Pancreas (tissue), 10 donors: ENCODE measurements around the gene COL4A6. TPM values are rescaled to one million over a fixed set of nuclear protein-coding genes. Genes with fewer than 3 reads are reported as not detected.

Source experiments
- ATAC-seq, 4 donors: fragments of 200-7000 bp; cut with Tn5 transposase; one replicate each; pipeline versions ENCODE4 v1.8.0 to v1.9.1; 2020; ENCODE audit warnings: mild to moderate bottlenecking in 4 of 4, moderate library complexity in 4 of 4
- DNase-seq, 6 donors: peaks; one replicate each; pipeline ENCODE4 v3.0.0-alpha.2; 2020
- FAIRE-seq: peaks from 2 replicates; lab custom pipeline; 2012; peaks lifted over from hg19 to GRCh38; lab: Jason Lieb, UNC
- H3K27ac ChIP-seq, 4 donors: fragments of 200-600 bp; sonication (generic); 1 replicate in 3 of 4; 2 replicates in 1 of 4; pipeline versions ENCODE4 v1.5.0 to v1.8.0; 2020
- H3K27me3 ChIP-seq, 4 donors: fragments of 200-600 bp; one replicate each; pipeline ENCODE4 v1.8.0; 2021
- H3K36me3 ChIP-seq, 3 donors: fragments of 200-600 bp; sonication (generic) in 1 of 3; one replicate each; pipeline versions ENCODE4 v1.5.0 to v1.8.0; 2020 to 2021
- H3K4me1 ChIP-seq, 3 donors: fragments of 200-600 bp; one replicate each; pipeline ENCODE4 v1.8.0; 2021
- H3K4me3 ChIP-seq, 4 donors: fragments of 200-600 bp; sonication (generic) in 2 of 4; one replicate each; pipeline versions ENCODE4 v1.5.0 to v1.8.0; 2020 to 2021
- H3K9me3 ChIP-seq, 4 donors: fragments of 200-600 bp; one replicate each; pipeline ENCODE4 v1.8.0; 2021
- WGBS, 2 donors: extraction: QIAGEN DNeasy Blood & Tissue Kit; methylation state at CpG; one replicate each; pipeline ENCODE4 v1.1.7; 2013; 5-methylcytosine and 5-hydroxymethylcytosine counted together
- intact Hi-C, 3 donors: fragments of 100-400 bp; cut with DNase I; formaldehyde crosslinking; loops; one replicate each; pipeline versions ENCODE4 v1.11.1 to v1.14.2; 2022
- polyA plus RNA-seq, 2 donors: library from polyadenylated mRNA; stranded (reverse); fragments of 200-250 nt; gene quantifications; one replicate each; pipeline ENCODE4 v1.2.3, GENCODE V29; 2013
- total RNA-seq, 6 donors: library from RNA; stranded (reverse); fragmentation: NEBNext Ultra II Directional in 4 of 6; extraction: Animal tissue kit (Norgen Biotek cat#: 25700) in 4 of 6; gene quantifications; one replicate each; pipeline versions ENCODE4 v1.2.1 to v1.2.4, GENCODE V29; 2021 to 2023
- TF ChIP-seq, protein P1 (sequence below), 4 donors: fragments of 200-600 bp; sonication (generic) in 3 of 4; IDR thresholded peaks; one replicate each; pipeline versions ENCODE4 v1.5.0 to v1.8.0; 2021; ENCODE audit warnings: antibody characterized with exemption in 4 of 4
- donor health status: healthy with polysubstance abuse.
- donor health status: DM: no; HTN: no; CAD: no; lungs with moderate emphysema.
- donor health status: DM: no; HTN: no; CAD: no.
- donor health status: control.
- donor health status: control.
- donor health status: Bipolar disorder and iron deficiency.
- donor health status: DM: yes; HTN: yes; CAD: no.
- donor health status: DM: no; HTN: no; CAD: no.
- donor health status: DM: no; HTN: no; CAD: no.
- donor health status: DM: yes; HTN: yes; CAD: no.

COL4A6 gene
- total and polyA plus RNA-seq, 8 donors: 0.06 to 0.25 (median 0.10) TPM; not detected in 2

DNA sequence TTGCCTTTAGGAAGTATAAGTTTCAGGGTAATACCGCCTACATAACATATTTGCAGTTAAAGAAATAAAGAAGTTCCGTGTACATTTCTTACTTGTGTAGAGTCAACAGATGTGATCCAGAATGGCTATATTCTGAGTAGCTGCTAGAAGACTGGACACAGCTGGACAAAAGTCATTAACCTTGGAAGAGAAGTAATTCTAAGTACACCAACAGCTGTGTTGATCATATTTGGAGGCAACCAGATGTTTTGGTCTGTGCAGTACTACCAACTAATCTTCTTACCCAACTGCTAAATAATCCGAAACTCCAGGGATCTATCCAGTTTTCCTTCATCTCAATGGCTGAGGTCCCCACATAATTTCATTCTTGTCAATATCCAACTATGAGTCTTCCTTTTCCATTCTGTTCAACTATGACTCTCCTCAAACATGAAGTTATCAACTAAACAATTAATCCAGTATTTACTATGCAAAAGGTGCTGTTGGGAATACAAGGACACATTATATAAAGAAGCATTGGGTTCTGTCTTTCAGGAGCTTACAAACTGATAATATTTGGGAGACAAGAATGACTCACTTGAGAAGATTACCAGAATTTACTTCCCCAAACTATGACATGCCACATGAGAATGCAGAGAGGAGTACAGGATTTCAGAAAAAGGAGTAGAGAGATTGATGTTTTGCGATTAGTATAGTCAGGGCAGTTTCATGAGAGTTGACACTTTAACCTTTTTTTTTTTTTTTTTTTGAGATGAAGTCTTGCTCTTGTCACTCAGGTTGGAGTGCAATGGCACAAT, 78.2 kb downstream of the COL4A6 start:
- TF ChIP-seq, protein P1, sequence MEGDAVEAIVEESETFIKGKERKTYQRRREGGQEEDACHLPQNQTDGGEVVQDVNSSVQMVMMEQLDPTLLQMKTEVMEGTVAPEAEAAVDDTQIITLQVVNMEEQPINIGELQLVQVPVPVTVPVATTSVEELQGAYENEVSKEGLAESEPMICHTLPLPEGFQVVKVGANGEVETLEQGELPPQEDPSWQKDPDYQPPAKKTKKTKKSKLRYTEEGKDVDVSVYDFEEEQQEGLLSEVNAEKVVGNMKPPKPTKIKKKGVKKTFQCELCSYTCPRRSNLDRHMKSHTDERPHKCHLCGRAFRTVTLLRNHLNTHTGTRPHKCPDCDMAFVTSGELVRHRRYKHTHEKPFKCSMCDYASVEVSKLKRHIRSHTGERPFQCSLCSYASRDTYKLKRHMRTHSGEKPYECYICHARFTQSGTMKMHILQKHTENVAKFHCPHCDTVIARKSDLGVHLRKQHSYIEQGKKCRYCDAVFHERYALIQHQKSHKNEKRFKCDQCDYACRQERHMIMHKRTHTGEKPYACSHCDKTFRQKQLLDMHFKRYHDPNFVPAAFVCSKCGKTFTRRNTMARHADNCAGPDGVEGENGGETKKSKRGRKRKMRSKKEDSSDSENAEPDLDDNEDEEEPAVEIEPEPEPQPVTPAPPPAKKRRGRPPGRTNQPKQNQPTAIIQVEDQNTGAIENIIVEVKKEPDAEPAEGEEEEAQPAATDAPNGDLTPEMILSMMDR (IDR thresholded peaks at IDR 0.05): no peak
- WGBS, 2 donors: 74 to 82% methylated on average over 4 of the region's 4 CpGs
- Histone ChIP-seq H3K9me3 (no peaks in the 10 kb centered on the region), H3K4me3 (no peak overlapping the region), H3K27ac (no peak overlapping the region), H3K27me3 (peaks cover 0 to 6% (median 3%) of the 10 kb centered on the region in 4 donors), H3K36me3 (no peaks in the 10 kb centered on the region), H3K4me1 (no peaks in the 10 kb centered on the region)
- intact Hi-C loops: no loop called here
- ATAC-seq: no peak
- DNase-seq: no peak
- FAIRE-seq: no peak

DNA sequence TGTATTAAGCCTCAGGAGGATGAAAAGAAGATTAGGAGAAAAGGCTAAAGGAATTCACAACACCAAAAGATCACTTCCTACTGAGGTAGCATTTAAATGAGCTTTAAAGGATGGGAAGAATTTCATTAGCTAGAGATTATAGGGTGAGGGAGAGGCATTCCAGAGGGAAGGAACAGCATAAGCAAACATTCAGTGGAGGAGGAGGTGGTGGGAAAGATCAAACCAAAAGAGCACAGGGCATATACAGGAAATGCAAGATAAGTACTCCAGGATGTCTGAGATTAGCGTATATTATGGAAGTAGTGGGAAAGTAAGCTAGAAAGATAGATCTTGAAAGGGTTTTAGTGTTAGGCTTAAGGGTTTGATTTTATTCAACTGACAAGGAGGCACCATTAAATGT, 84.8 kb downstream of the COL4A6 start:
- Histone ChIP-seq H3K9me3 (no peaks in the 10 kb centered on the region), H3K27me3 (peaks cover 0 to 10% (median 4%) of the 10 kb centered on the region in 4 donors), H3K4me1 (no peaks in the 10 kb centered on the region), H3K27ac (no peak overlapping the region), H3K4me3 (no peak overlapping the region), H3K36me3 (no peaks in the 10 kb centered on the region)
- TF ChIP-seq, protein P1 (IDR thresholded peaks at IDR 0.05): no peak
- DNase-seq (no peak), ATAC-seq (no peak), FAIRE-seq (no peak)
- WGBS, 2 donors: 74 to 81% methylated on average over 1 of the region's 1 CpG
- intact Hi-C loops: no loop called here

DNA sequence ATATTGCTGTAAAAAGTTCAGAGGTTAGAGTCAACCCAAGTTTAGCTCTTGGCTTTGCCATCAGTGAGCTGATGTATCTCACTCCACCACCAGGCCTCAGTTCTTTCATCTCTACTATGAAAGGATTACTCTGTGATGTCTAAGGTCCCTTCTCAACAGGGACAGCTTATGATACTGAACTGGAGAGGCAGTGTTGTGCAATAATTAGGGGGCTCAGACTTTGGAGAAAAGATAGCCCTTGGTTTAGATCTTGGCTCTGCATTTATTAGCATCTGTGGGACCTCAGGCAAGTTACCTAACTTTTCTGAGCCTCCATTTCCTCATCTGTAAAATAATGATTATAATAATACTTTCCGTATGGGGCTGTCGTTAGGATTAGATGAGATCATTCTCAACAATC, 89.0 kb downstream of the COL4A6 start:
- H3K4me1 ChIP-seq: no peaks in the 10 kb centered on the region
- 76 to 88% methylated on average over 2 of the region's 2 CpGs for WGBS, 2 donors
- no peak overlapping the region for H3K4me3 ChIP-seq
- no peak for FAIRE-seq
- H3K27me3 ChIP-seq: peaks cover 0 to 7% (median 2%) of the 10 kb centered on the region in 4 donors
- no peaks in the 10 kb centered on the region for H3K9me3 ChIP-seq
- H3K27ac ChIP-seq: no peak overlapping the region
- H3K36me3 ChIP-seq: no peaks in the 10 kb centered on the region
- TF ChIP-seq, protein P1 (IDR thresholded peaks at IDR 0.05): no peak
- intact Hi-C loops: no loop called here
- no peak for ATAC-seq
- DNase-seq: no peak

DNA sequence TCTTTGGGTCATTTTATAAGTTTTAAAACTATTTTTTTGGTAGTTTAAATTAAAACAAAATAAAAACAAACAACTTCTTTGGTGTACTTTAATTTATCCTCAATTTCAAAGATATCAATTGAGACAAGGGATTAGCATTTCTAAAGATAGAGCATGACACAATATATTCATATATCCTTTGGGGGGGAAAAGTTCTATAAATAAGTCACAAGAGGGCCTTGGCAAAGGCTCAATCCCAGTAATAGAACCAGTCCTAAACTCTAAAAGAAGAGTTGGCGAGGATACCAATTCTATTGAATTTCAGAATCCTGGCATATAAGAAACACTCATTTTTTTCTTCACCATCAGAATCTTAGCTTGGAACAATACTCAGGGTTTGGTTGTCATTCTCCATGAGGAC, 89.7 kb downstream of the COL4A6 start:
- DNase-seq (no peak), FAIRE-seq (no peak), ATAC-seq (no peak)
- 88 to 97% methylated on average over 1 of the region's 1 CpG for WGBS, 2 donors
- Histone ChIP-seq H3K4me1 (no peaks in the 10 kb centered on the region), H3K27ac (no peak overlapping the region), H3K36me3 (no peaks in the 10 kb centered on the region), H3K9me3 (no peaks in the 10 kb centered on the region), H3K27me3 (peaks cover 0 to 7% (median 2%) of the 10 kb centered on the region in 4 donors), H3K4me3 (no peak overlapping the region)
- intact Hi-C loops: no loop called here
- TF ChIP-seq, protein P1 (IDR thresholded peaks at IDR 0.05): no peak

DNA sequence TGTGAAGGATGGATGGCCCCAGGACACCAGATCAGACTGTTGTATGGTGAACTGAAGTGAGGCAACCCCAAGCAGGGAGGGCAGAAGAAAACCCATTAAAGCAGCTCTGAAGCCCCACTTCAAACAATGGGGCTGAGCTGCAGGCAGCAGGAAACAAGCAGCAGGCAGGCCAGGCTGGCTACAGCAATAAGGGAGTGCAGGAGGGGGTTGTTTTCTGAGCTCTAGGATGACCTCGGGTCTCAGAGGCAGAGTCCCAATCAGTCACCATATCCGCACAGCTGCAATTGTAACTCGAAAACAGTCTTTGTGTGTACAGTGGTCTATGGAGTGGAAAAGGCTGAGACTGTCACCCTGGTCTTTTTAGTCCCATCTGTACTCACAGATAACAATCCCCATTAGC, 90.4 kb downstream of the COL4A6 start:
- Histone ChIP-seq H3K36me3 (no peaks in the 10 kb centered on the region), H3K9me3 (no peaks in the 10 kb centered on the region), H3K27me3 (peaks cover 0 to 7% (median 2%) of the 10 kb centered on the region in 4 donors), H3K27ac (no peak overlapping the region), H3K4me1 (no peaks in the 10 kb centered on the region), H3K4me3 (no peak overlapping the region)
- FAIRE-seq (no peak), ATAC-seq (no peak), DNase-seq (no peak)
- 18 to 35% methylated on average over 3 of the region's 3 CpGs for WGBS, 2 donors
- TF ChIP-seq, protein P1 (IDR thresholded peaks at IDR 0.05): no peak
- intact Hi-C loops: no loop called here
